ENCODE measurements around the gene TNF.

TNF gene

GRCh38 chr6:31545291-31545690 lies 30.1 kb upstream of the TNF start:
- DNase-seq, result no peak

DNA sequence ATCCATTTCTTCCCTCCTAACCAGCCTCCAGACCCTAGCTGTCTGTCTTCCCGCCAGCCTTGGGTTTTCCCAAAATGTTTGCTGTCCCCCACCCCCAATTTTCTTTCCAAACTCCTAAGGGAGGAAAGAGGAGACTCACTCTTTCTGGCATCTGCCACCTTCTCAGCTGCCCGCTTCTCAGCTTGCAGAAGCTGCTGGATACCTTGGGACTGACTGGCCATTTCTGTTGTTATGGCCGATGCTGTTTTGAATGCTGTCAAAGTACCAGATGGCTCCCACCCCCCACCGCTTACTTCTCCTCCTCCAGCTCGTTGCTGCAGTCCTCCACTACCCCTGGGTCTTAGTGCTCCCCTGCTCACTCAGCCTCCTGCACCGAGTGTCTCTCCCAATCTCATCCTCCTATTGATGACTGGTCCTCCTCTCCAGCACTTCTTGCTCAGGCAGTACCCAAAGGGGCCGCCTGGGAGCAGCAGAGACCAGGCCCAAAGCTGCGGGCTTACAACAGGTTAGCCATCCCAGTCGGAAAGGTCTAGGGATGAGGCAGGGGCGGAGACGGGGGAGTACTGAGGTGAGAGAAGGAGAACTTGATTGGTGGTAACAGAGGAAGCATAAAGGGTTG lies 28.9 kb upstream of the TNF start, which contains the start of gene ATP6V1G2:
Gene ATP6V1G2 (minus strand): TSS at position 270 of the 619 bp plus-strand sequence. CDS start 49 bp downstream, at position 221.
- DNase-seq, result peak; percentile 92

GRCh38 chr6:31546958-31547726 lies 28.2 kb upstream of the TNF start, which contains the start of gene NFKBIL1:
TSS of gene NFKBIL1 (plus strand) at chr6:31547608. CDS start at chr6:31547695, 87 bp downstream.
- DNase-seq, result peak; percentile 95

DNA sequence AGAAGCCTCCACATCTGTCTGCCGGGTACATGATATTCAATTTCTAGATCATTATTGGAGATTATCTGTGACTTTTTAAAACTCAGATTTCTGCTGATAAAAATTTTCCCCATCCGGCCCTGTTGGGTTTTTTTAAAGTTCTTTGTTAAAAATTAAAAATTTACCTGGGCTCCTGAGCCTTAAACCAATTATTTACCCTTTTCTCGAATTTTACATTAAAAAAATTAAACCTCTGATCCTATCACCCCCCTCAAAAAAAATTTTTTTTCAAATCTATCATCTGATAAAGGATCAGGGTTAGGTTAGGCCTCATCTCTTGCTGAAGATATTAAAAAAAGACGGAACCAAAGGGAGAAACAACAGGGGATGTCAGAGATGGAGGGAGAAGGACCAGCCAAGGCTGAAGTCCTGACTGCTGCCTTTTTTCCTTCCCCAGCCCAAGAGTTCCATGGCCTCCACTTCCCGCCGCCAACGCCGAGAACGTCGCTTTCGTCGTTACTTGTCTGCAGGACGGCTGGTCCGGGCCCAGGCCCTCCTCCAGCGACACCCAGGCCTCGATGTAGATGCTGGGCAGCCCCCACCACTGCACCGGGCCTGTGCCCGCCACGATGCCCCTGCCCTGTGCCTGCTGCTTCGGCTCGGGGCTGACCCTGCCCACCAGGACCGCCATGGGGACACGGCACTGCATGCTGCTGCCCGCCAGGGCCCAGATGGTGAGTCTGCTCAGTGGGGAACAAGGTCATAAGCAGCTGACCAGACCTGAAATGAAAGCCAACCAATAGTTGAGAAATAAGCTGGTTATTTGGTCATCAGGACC lies 27.4 kb upstream of the TNF start:
- no peak for DNase-seq

- DNase-seq, result no peak
These were observed 26.9 kb upstream of the TNF start for GRCh38 chr6:31548544-31548873.

DNA sequence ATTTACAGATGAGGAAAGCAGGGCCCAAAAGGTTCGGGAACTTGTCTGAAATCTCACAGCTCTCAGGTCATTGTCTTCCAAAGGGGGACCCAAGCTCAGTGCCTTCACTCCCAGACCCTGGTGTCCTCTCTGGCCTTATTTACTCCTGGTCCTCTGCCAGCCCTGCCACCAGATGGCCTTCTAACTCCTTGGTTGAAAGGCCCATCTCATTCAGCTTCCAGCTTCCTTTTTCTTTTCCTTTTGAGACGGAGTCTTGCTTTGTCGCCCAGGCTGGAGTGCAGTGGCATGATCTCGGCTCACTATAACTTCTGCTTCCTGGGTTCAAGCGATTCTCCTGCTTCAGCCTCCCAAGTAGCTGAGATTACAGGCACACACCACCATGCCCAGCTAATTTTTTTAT lies 24.0 kb upstream of the TNF start:
- DNase-seq, result peak; percentile 7

DNA sequence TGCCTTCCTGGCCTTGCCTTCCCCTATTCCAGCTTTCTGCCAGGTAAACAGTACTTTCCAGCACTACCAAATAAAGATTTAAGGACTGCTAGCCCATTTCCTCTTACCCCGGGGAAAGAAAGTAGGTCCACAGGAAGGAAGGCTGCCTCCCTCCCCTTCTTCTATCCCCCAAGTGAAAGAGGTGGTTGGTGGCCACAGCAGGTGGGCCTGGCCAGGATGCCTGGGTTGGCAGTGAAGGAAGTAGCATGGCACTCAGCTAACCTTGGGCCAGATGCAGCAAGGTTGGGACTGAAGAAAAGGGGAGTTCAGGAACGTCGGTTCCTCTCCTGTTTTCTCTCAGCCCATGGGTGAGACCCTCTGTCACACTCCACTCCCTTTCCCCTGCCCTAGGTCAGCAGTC lies 19.1 kb upstream of the TNF start:
- DNase-seq, result no peak

GRCh38 chr6:31557443-31558317 lies 17.7 kb upstream of the TNF start:
- DNase-seq, result no peak

DNA sequence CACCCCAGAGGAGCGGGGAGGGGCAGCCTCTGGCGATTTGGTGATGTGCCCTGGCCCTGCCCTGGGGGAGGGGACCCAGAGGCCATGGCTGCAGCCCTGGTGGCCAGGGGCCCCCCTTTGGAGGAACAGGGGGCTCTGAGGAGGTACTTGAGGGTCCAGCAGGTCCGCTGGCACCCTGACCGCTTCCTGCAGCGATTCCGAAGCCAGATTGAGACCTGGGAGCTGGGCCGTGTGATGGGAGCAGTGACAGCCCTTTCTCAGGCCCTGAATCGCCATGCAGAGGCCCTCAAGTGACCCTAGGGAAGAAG lies 17.1 kb upstream of the TNF start:
- DNase-seq, result no peak

- no peak for DNase-seq
These were observed 16.5 kb upstream of the TNF start for GRCh38 chr6:31558631-31559500.

- DNase-seq, result no peak
These were observed 15.8 kb upstream of the TNF start for GRCh38 chr6:31559606-31559957.

GRCh38 chr6:31559958-31560696 lies 15.2 kb upstream of the TNF start:
- DNase-seq, result no peak

- DNase-seq, result no peak
These were observed 14.7 kb upstream of the TNF start for GRCh38 chr6:31560697-31561058.

- DNase-seq, result no peak
These were observed 7.6 kb upstream of the TNF start for GRCh38 chr6:31567531-31568370.

GRCh38 chr6:31568537-31568961 lies 6.8 kb upstream of the TNF start:
- DNase-seq, result no peak

GRCh38 chr6:31569861-31570536 lies 5.4 kb upstream of the TNF start:
- no peak for DNase-seq

GRCh38 chr6:31572041-31572911 lies 3.1 kb upstream of the TNF start, which contains the start of gene LTA:
TSS of gene LTA (plus strand) at chr6:31572289. CDS start at chr6:31572743, 454 bp downstream.
- DNase-seq, result no peak
